Embryonic facial prominence (tissue), 1 donor: ENCODE results near the gene TNPO3.

Experiments
- DNase-seq: peaks from one replicate; pipeline ENCODE4 v3.0.0-alpha.2; 2016; ENCODE audit errors: extremely low spot score

Gene TNPO3

DNA sequence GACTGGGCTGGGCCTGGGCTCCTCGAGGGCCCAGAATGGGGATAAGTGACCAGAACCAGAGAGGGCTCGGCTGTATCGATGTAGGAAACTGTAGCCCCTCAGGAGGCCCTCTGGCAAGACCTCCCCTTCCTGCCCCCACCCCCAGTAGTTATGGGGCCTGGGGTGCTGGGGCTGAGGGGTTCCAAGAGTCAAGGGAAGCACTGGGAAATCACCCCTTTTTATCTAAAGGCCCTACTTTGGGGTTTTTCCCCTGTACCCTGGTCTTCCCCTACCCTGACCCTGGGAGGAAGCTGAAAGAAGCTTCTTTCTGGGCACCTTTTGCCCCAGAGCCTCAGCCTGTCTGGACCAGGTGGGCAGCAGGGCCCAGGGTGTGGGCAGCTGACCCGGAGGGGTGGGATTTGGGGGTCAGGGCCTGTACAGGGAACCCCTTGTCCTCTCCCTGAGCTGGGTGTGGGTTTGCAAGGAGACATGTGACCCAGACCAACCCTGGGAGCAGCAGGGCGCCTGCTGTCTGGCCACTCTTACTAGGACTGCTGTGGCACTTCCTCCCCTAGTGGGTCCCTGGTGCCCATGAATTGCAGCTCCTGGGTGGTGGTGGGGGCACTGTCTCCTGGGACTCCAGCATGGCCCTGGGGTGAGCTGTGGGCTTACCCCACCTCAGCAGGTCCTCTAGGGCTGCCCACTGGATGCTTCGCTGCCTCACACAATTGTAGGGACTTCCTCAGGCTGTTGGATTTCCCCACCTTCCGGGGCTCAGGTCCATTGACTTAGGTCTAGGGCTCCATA, 115.6 kb downstream of the TNPO3 start:
- DNase-seq: no peak

DNA sequence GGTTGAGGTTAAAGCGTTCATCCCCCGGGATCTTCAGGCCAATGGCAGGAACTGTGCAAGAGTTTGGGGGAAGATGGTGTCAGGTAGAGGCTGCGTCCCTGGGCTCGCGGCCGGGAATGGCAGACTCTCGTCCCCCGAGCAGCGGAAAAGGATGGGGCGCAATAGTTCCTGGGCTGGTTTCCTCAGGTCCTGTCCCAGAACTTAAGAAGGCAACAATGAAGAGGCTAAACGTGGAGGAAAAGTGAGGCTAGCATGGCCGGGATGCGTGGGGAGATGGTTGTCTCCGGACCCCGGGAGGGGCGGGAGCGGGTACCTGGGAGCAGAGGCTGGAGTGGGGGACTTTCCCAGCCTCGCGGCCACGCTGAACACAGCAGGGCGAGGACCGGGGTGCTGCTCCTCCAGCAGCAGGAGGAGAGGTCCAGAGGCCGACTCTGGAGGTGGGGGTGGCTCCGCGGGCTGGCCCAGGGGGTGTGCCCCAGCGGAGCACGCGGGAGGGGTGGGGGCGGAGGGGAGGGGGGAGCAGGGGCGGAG, 116.3 kb downstream of the TNPO3 start:
- no peak for DNase-seq

DNA sequence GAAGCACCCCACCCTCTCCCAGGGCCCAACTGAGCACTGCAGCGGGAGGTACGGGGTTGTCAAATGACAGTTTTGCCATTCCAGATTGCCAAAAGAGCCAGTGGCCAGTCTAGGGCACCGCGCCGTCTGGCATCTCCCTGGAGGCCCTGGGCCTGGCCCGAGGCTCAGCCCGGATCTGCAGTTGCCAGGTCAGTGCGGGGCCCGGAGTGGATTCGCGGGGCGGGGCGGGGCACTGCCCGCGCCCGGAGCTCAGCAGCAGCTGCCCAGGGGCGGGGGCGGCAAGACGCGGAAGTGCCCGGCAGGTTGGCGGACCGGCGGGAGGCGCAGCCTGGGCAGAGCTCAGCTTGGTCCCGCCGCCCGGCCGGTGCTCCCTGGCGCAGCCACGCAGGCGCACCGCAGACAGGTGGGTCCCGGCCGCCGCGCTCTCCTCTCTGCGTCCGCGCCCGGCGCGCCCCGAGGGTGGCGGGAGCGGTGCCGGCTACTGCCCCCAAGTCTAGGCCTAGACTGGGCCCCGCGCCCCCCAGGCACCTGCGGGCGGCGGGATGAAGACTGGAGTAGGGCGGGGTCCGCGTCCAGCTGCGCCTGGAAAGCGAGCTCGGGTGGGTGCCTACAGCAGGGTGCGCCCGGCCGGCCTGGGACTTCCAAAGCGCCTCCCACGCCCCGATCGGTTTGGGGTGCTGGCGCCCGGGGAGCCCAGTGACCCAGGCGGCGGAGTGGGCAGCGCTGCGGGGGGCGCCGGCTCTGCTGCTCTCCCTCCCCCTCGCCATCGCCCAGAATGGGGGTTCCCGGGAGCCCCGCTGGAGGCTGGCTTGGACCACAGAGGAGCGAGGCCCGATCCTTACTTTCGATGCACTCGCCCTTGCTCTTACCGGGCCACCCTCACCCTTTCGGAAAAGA, 117.0 kb downstream of the TNPO3 start, which contains the start of gene IRF5:
Gene IRF5, plus strand, starts transcription at position 281 of the 897 bp plus-strand sequence. CDS start 4,155 bp downstream, outside the sequence.
- no peak for DNase-seq

DNA sequence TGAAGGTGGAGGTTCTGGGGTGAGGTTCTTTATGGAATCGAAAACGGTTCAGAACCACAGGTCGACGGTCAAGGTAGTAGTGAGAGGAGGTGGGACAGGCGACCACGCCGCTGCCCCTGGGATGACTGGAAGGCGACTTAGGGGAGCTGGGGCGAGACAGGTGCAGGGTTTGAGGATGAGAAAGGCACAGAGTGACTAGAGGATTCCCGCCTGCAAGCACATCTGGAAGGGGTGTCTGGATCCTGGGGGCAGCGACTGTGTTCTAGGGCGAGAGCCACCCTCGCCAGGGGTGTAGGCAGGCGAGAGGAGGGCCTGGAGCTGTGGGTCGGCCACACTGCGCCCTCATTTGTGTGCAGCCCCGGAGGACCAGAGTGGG, 117.7 kb downstream of the TNPO3 start:
- DNase-seq: no peak

DNA sequence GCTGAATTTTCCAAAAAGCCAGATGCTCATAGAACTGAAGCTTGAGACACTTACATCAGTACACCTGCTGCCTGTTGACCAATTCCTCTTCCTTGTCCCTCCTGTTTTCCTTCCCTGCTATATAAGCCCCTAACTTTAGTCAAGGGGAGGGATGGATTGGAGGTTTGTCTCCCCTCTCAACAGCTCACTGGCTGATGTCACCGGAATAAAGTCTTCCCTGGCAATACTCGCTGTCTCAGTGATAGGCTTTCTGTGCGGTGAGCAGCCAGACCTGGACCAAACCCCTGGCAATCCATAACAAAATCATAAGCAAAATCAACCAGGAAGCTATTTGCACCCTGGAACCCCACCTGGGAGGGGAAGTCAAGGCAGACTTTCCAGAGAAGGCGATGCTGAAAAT, 118.1 kb downstream of the TNPO3 start:
- no peak for DNase-seq

DNA sequence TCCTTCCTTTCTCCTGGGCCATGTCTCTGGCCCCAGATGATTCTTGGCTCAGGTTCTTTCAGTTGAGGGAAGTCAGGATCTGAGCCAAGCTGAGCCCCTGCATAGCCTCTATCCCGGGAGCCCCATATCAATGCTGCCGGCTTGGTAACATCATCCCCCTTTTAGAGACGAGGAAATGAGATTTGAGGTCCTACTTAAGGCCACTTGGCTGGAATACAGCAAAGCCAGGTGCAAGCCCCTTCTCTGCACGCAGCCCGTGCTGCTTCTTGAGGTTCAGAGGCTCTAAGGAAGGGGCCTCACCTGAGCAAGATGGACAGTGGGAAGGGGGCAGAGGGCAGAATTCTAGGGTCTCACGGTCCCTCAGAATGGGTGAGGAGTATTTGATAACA, 119.6 kb downstream of the TNPO3 start:
- DNase-seq: no peak

DNA sequence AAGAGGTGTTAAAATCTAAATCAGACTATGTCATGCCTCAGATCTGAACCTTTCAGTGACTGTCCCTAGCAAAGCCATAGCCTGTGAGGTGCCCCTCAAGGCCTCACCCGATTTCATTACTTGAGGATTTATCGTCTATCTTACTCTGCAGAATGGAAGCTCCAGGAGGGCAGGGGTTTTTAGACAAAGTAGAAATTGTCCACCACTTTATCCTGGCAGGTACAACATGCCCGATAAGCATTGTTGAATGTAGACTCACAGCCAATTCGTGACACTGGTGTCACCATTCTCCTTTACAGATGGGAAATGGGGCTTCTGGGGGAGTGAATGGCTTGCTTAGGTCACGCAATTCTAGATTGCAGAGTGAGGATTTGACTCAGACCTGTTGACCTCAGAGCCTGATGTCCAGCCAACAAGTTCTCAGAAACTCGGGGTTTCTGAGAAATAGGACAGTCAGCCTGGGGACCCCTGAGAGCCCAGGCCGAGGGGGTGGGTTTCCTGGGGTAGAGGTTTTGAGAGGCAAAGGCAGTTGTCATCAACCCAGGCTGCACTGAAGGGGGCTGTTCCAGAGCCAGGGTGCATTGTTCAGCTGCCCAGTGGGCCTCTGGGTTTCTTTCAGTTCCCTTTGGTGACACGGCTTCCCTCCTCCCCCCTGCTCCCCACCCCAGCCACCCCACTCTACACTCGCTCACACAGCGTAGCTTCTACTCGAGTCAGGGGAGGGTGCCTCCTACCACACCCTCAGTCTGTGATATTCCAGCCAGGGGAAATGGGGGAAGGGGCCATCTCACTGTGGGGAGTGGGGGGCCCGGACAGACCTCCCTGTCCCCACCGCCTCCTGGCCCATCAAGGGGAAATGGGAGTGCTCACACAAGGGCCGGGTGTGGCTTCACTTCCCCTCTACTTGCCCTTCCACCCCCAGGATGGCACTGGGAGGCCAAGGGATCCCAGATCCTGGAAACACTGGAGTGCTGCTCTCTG, 120.3 kb downstream of the TNPO3 start:
- no peak for DNase-seq

DNA sequence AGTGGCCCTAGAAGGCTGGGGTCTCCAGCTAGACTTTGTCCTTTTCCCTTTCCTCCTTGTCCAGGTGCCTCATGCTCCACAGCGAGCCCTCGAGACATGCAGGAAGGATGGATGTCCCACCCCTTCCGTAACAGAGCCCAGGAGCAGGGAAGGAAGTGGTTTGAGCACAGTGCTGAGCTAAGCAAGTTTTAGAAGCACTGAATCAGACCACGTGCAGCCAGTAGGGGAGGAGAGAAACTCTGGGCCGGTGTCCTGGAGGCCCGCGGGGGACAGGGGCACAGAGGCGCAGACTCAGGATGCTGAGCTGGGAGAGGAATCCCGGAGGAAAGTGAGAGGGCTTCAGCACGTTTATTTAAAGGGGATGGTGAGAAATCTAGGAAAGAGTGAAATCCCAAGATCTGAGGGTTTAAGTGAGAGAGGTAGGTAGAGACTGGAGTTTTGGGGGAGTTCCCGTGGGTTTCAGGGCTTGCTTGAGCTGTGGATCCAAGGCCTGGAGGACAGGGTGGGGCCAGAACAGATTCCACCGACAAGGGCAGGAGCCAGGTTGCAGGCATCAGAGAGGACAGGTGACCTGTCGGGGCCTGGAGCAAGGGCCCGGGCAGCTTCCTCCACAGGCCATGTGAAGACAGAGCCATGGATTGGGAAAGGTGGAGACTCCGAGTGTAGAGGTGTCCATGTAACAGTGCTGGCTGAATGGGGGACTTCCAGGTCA, 121.6 kb downstream of the TNPO3 start:
- no peak for DNase-seq

DNA sequence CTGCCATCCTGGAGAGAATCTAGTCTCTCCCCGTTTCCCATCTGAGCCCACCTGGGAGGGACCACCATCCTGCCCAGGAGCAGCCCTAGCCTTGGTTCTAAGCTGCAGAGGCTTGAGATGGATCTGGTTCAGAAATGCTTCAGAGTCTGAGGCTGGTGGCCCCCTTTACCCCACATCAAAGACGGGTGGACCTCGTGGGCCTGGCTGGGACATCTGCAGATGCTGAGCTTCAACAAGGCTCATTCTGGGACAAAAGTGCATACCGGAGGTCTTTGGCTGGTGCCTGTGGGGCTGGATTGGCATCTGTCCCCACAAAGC, 122.1 kb downstream of the TNPO3 start:
- no peak for DNase-seq

DNA sequence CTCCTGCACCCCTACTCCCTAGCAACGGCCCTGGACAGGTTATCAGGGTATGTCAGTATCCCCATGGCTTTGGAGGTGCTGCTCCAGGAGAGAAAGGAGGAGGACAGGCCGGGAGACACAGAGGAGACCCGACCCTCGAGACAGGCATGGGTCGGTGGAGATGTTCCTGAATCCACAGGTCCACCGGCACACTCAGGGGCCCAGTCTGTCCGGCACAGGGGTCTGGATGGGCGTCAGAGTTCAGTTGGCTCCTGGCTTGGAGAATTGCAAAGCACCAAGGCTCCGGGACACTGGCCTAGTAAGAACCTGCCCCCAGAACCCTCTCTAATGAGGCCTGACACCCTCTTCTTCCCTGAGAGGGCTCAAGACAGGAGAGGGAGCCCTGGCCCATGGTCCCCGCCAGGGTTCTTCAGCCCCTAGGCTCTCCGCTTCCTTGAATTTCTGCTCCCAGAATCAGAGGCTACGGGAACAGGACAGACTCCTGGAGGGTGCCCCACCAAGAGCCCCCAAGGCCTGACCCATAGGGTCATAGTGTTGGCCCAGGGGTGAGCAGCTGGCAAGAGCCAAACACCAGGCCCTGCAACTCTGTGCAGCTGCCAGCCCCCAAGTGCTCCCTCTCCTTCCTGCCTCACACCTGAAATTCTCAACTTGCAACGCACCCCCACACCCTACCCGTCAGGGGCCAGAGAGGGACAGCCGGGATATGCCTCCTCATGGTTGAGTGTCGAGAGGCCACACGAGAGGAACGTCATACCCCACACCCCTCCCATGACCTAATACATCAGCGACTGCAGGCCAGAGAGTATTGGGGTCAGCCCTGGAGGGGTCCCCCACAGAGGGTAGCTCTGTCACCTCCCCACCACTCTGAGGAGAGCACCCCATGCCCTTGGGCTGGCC, 122.7 kb downstream of the TNPO3 start:
- no peak for DNase-seq

DNA sequence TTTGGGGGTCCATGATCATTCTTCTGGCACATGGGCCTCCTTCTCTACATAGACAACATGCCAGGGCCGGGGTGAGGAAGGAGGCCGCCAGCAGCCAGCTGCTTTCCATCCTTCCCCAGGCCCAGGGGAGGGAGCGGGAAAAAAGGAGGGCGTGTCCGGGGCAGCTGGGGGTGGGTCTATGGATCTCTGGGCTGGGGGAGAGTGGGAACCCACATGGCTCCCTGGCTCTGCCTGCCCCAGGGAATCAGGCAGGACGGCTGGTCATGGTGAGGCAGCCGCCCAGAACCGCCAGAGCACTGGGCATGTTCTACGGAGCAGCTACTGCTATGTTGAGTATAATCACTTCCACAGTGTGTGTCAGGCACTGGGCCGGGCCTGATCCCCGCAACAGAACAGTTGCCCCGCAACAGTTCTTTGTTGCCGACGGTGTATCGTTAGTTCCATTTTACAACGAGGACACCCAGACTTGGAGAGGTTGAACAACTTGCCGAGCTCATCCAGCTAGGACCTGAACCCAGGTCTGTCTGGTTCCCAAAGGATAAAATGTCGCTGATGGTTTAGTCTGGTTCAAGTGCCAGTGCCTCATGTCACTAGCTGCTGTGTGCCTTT, 123.6 kb downstream of the TNPO3 start:
- DNase-seq: no peak

DNA sequence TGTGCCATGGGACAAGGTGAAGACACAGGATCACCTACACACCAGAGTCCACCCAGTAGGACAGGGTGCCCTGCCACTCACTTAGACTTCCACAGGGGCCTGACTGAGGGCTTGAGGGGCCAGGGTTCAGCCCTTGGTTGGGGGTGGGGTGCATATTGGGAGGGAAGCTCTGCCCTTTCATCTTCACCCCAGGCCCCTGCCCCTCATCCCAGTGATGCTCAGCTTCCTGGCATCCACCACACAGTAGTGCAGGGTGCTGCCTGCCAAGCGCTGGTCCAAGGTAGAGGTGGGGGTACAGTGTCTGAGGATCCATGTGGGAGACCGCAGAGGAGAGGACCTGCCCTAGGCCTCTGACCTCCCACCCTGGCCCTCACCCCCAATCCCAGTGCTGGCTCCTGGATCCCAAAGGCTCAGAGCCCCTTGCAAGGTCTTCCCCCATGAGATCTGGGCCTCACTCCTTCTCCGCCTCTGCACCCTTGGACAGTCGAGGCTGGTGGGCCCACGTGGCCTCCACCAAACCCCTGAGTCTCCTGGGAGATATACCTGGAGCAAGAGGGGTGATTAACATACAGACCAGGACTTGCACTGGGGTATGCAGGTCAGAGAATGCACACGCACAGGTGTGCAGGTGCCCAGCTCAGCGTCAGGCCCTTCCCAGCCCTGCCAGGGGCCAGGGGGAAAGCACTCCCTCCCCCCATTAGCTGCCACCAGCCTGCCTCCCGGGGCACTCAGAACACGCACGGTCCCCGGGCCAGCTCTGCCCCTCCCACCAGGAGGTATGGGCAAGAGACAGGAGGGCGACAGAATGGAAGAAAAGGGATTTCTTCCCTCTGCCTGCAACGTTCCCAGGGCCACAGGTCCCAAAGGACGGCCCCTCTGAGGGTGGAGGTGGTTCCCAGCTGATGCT, 125.8 kb downstream of the TNPO3 start:
- no peak for DNase-seq

DNA sequence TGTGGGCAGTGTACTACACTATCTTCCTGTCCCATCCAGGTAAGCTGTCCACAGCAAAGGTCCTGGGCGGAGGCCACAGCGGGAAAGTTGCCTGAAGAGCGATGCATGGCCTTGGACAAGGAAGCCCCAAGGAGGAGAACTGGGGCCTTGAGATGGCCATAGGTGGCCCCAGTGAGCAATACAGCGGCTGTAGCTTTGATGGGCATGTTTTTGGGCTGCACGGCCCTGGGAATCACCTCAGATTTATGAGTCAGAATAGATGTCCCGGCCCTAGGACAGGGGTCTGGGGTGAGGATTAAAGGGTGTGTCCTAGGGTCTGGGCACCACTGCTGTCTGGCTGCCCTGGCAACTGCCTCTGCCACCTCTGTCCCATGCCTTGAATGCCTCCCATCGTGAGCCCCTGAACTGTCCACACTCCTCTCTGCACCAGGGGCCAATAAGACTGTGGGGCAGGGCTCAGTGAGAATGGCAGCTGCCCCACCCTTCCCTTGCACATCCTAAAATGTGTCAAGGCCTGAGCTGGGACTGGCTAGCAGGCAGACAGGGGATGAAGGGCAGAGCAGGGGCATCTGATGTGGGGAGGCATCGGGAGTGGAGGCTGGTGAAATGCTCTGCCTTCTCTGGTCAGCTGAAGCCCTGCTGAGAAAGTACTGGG, 126.6 kb downstream of the TNPO3 start:
- no peak for DNase-seq

DNA sequence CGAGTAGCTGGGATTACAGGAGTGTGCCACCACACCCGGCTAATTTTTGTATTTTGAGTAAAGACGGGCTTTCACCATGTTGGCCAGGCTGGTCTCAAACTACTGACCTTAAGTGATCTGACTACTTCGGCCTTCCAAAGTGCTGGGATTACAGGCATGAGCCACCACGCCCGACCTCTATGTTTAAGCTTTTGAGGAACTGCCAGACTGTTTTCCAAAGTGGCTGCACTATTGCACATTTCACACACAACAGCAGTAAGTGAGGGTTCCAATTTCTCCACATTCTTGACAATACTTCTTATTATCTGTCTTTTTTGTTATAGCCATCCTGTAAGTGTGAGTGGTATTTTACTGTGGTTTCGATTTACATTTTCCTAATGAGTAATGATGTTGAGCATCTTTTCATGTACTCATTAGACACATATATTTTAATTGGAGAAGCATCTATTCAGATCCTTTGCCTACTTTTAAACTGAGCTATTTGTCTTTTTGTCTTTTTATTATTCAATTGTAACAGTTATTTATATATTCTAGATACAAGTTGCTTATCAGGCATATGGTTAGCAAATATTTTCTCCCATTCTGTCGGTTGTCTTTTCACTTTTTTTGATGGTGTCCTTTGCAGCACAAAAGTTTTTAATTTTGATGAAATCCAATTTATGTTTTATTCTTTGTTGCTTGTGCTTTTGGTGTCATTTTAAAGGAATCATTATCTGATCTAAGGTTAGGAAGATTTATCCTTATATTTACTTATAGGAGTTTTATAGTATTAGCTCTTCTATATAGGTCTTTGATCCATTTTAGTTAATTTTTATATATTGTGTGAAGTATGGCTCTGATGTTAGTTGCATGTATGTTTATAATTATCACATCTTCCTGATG, 130.0 kb downstream of the TNPO3 start:
- no peak for DNase-seq

DNA sequence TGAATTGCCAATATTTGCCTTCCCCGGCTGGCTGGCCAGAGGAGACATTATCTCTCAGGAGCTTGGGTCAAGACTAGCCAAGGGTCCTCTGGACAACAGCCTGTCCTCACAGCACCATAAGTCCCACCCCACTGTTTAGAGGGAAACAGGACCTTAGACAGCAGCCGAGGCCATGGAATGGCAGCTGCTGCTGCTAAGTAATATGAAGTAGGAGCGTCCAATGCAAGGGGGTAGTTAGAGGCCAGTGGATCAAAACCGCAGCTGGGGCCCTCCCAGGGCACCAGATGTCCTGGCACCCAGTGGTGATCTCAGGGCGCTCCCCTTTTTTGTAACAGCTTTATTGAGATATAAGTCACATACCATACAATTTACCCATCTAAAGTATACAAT, 131.5 kb downstream of the TNPO3 start:
- DNase-seq: no peak

DNA sequence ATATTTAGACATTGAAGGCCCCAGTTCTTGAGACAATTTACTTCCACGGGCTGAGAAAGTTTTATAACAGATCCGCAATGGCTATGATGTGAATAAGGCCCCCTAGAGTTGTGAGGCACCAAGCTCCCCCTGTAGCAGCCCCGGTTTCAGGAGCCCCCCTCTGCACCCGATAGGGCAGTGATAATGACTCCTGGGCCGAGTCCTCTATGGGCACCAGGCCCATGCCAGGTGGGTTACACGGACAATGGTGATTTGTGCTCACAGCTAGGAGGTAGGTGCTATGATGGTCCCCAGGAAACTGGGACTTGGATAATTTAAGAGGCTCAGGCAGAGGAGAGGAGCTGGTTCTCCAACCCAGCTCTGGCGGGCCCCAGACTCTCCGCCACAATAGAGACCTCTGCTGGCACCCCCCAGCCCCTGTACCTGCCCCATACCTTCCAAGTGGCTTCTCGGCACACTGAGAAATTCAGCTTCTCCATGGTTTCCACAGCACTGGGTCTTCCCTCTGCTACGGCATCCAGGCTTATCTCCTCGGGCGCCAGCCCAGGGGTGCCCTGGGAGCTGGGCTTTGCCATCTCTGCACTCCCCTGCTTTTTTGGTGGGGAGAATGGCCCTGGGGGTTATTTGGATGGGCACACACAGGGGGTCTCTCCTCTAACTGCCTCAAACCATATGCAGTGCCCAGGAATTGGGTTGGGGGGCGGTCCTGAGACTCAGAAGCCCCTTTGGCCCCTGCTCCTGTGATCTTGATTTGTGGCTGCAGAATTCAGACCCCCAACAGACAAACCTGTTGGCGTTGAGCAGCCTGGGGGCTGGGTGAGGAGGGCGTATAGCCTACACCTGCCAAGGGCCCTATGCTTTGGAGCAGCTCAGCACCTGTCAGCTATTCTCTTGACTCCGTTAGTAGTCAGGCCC, 132.2 kb downstream of the TNPO3 start:
- DNase-seq: no peak
